Endometrium (tissue), 2 donors: ENCODE measurements around the gene USP53.
"Not testable (repeated sequence)": the region's sequence is repeated elsewhere in the genome, so short reads cannot be mapped to it uniquely, and the experiment has no call there.

ENCODE experiments used
- FAIRE-seq: peaks from 2 replicates; lab custom pipeline; 2012; peaks lifted over from hg19 to GRCh38; lab: Jason Lieb, UNC
- donor health status: control.
- donor health status: control.

USP53 gene

DNA sequence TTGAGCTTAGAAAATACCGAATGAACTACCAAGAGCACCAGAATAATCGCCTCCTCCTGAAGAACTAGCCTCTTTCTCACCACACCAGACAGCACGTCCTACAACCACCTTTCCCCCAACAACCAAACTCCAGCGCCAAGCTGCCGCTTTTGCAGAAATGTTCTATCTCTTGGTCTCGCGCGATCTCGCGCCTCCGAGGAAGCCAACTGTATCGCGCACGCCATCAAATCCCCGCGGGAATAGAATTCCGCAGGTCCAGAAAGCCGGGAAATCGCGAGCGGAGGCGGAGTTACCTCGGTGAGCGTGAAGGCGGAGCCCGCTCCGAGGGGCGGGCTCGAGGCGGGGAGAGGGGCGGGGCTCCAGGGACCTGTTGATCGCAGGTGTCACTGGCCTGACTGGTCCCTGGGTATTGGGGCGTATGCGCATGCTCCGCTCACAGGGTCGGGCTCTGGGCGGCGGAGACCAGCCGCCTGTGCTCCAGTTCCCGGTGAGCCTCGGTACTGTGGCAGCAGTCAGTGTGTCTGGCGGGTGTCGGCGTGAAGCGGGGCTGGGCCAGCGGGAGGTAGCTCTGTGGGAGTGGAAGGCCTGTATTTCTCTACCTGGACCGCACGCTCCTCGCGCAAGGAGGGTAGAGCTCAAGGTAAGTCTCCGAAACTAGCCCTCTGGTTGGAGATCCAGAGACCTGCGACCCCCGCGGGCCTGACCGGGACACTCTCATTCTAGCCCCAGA lies at the start of gene USP53:
Gene USP53 (plus strand): TSS at position 480 of the 730 bp plus-strand sequence. CDS start 27,047 bp downstream, outside the sequence.
- peak; percentile 96 for FAIRE-seq

DNA sequence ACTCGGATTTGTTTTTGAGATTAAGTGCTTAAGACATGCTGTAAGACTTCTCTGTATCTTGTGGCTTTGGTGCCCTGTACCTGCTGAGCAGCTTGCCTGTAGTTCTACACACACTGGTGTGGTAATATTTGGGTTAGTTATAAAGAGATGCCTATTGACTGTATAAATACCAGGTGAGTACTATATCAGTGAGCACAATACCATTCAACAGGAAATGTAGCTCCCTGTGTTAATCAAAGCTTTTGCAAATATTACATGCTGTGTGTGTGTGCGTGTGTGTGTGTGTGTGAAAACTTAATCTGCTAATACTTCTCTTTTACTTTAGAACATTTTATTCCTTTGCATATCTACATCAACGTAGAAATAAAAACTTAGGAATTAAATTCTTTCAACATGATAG lies 46.7 kb upstream of the USP53 start:
- FAIRE-seq: no peak

DNA sequence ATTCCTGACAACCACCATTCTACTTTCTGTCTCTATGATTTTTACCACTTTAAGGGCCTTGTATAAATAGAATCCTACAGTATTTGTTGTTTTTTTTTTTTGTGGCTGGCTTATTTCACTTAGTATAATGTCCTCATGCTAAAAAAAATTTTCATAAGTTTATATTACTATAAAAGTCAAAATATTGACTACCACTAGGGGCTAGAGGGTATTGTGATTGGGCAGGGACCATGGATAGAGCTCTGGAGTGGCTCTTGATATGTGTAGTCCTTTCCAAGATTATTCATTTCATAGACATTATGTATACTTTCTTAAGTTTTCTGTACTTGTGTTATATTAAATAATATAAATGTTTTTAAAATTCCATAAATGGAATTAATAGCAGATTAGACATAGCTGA lies 42.3 kb upstream of the USP53 start:
- no peak for FAIRE-seq

DNA sequence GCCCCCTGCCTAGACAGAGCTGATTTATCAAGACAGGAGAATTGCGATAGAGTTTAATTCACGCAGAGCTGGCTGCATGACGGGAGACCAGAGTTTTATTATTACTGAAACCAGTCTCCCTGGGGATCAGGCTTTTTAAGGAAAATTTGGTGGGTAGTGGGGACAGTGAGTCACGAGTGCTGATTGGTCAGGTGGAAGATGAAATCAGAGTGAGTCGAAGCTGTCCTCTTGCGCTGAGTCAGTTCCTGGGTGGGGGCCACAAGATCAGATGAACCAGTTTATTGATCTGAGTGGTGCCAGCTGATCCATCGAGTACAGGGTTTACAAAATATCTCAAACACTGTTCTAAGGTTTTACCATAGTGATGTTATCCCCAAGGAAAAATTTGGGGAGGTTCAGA lies 40.3 kb upstream of the USP53 start:
- FAIRE-seq: no peak

DNA sequence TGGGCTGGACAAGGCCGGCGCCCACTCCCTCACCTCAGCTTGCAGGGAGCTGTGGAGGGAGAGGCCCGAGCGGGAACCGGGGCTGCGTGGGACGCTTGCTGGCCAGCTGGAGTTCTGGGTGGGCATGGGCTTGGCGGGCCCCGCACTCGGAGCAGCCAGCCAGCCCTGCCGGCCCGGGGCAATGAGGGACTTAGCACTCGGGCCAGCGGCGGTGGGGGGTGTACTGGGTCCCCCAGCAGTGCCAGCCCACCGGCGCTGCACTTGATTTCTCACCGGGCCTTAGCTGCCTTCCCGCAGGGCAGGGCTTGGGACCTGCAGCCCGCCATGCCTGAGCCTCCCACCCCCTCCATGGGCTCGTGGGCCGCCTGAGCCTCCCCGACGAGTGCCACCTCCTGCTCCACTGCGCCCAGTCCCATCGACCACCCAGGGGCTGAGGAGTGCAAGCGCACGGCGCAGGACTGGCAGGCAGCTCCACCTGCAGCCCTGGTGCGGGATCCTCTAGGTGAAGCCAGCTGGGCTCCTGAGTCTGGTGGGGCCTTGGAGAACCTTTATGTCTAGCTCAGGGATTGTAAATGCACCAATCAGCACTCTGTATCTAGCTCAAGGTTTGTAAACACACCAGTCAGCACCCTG lies 38.7 kb upstream of the USP53 start:
- not testable (repeated sequence) for FAIRE-seq

DNA sequence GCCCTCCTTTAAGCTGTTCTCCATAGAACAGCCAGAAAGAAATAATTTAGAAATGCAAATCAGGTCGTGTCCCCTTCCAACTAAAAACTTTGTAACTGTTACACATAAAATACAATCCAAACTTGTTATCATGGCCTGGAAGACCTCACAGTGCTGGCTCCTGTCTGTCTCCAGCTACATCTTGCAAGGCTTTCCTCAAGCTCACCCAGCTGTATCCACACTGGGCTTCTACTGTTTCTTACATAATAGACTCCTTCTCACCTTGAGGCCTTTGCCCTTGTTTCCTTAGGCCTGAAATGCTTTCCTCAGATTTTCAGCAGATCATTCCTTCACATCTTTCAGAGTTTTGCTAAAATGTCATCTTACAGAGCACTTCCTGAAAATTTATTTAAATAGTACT lies 33.5 kb upstream of the USP53 start:
- FAIRE-seq: no peak

DNA sequence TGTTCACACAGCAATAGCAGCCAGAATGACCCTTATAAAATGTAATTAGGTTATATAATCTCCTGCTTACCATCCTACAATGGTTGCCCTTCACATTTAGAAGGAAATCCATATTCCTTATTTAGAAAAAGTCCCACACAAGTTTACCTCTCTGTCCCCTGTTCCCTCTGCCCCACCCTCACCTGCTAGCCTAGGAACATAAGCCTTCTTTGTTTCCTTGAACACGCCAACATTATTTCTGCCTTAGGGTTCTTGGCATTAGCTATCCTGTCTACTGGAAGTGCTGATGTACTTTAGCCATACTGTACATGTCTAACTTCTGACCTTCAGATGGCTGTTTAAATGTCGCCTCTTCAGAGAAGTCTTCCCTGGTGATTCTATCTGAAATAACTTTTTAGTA lies 28.4 kb upstream of the USP53 start:
- no peak for FAIRE-seq

DNA sequence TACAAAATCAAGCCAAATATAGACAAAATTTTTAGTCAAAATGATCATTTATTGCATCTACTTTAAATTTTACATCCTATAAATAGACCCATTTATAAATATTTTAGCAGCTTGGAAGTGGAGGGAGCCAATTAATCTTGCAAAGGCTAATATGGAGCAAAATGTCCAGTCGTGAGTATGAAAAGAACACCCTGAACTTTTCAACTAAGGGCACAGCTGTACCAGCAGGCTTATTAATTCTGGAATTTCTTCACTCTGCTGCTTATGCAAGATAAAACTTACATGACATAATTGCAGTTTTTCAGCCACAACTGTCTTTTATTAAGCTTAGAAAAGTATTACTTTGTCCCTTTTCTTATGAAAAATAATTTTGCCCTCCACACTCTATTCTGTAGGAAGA lies 22.9 kb upstream of the USP53 start:
- FAIRE-seq: no peak

DNA sequence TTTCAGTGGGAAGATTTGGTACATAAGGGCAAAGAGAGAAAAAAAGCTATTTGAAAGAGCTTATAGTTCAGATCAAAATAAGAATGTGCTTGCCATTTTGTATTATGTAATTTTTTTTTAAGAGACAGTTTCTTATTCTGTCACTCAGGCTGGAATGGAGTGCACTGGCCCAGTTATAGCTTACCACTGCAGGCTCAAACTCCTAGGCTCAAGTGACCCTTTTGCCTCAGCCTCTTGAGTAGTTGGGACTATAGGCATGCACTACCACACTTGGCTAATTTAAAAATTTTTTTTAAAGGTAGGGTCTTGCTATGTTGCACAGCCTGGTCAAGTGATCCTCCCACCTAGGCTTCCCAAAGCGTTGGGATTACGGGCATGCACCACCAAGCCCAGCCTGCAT lies 22.2 kb upstream of the USP53 start:
- FAIRE-seq: no peak

DNA sequence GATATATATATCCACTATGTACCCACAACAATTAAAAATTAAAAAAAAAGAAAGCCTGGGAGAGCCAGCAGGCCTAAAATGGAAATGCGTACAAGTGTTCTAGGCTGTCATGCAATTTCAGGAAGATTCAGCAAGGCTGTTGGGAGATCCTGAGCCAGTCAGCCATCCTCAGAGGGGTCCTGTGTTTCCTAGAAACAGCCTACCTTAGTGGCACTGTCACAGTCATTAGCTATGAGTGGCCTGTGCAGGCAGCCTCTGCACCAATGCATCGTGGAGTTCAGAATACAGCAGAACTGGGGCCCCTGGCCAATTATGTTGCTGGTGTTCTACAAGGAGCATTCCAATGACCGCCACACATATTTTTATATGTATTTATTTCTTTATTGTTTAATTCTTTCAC lies 21.0 kb upstream of the USP53 start:
- FAIRE-seq: no peak

DNA sequence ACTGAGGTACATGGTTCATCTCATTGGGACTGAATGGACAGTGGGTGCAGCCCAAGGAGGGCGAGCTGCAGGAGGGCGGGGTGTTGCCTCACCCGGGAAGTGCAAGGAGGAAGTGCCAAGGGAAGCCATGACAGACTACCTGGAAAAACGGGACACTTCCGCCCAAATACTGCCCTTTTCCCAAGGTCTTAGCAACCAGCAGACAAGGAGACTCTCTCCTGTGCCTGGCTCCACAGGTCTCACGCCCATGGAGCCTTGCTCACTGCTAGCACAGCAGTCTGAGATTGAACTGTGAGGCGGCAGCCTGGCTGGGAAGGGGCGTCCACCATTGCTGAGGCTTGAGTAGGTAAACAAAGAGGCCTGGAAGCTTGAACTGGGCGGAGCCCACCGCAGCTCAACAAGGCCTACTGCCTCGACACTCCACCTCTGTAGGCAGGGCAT lies 14.7 kb upstream of the USP53 start:
- no peak for FAIRE-seq

DNA sequence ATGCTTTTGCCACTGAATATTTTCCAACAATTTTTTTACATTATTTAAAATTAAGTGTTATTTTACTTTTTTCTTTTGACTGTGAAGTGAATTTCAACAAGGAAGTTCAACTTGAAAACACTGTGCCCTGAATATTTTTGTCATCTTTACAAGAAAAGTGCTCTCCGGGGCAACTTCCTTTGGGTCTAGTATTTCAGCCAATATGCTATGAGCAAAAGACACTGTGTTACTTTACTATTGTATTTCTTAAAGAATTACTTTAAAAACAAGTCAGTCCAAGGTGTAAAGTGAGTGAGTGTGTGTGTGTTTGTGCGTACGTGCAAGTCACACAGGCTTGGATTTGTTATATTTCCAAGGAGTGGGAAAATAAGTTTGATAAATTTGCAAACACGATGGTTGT lies 7.6 kb upstream of the USP53 start:
- FAIRE-seq: no peak

DNA sequence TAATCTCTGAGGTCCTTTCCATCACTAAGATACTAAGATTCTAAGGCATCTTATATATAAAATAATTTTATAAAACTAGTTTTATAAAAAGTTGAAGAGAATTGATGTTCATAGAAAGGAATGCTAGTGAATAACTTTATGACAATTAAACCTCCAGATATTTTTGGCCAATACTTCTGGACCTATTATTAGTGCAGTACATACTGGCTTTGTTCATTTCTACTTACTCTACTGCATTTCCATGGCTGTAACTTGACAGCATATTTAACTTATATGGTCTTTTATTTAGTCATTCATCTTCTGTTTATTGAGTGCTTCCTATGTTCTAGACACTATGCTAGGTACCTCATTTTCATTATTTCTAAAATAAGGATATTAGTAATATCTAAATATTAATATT lies 6.8 kb upstream of the USP53 start:
- no peak for FAIRE-seq

DNA sequence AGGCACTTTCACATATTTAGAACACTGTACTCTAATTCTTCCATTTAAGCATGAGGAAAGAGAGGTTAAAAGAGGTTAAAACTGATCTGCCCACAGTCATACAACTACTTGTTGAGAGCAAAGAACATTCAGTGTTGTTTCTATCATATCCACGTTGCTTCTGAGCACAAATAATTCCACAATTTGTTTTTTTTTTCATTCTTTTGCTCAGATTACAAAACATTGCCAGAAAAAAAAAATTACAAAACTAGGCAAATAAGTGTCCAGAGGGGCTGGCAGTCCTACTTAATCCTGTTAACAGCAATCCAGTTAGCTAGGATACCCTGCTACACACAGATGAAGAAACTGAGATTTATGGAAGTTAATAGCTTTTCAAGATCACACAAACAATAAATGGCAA lies 6.3 kb upstream of the USP53 start:
- no peak for FAIRE-seq

DNA sequence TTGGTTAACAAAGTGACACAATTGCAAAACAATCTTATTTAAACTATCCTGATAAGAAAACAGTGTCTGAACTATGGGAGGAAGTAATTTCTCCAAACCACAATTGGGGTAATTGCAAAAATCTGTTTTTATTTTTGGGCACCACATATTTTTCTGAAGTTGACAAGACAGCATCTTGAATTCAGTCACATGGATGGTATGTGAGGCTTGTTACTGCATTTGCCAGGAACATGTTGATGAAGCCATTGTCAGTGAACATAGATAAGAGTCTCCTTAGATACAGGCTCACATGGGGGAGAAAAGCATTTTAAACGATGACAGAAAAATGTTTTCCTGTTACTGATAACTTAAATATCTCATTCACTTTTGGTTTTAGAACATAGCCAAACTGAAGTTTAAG lies 5.5 kb upstream of the USP53 start:
- FAIRE-seq: no peak

DNA sequence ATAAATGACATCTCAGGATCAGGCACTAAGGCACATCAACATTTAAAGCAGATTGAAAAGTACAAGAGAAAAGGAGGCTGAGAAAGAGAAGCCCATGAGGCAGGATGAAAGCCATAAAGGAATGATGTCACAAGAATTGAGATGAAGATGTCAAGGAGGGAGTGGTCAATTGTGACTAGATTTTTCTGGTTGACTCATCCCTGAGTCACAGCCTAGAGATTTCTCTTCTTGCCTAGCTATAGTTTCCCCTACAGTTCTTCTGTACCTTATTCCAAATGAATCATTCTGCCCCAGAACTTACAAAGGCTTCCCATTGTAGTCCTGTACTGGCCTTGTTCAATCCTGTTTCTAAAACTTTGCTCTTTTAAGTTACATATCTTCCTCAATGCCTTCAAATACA lies 3.4 kb upstream of the USP53 start:
- FAIRE-seq: no peak

DNA sequence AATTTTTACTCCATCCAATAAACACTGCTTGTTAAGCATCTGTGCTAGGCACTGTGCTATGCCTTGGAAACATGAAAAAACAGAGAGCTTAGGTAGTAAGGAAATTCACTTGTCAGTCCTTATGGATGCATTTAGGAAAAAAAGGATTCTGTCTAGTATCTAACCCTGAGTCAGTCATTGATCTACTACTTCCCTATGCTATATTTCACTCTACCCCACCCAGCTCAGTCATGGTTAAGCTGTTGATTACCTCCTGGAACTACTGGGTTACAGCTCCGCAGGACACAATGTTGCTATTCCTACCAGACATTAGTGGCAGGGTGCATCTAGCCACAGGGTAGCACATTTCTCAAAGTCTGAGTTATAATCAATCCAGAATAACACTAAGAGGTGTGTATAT lies 2.9 kb upstream of the USP53 start:
- no peak for FAIRE-seq

DNA sequence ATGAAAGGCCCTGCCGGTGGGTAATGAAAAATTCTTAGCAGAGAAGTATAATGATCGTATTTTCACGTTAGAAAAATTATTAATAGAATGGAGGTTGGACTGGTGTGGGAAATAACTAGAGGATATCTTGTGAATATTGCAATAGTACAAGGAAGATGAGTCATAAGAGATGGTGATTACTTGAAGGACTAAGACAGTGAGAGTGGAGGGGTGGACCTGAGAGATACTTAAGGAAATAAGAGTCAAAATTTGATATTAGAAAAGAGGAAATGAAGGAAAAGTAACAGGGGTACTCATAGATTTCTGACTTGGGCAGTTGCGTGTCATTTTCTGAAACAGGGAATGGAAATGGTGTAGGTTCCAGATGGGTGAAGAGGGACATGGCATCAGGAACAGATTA lies 1.7 kb upstream of the USP53 start:
- FAIRE-seq: no peak

DNA sequence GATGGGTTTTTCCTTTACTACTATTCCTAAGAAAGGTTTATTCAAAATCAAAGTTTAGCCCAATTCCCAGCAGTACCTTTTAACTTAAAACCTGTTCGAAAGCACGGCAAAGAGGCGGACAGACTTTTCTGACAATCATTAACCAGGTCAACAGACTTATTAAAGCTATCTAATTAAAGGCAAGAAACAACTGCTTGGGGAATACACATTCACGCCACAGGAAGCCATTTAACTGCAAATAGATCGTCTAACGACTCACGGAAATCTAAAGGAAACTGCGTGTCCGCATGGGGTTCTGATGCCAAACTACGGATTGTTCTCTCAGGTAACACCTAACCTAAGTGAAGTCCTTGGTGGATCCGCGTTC lies 663 bp upstream of the USP53 start:
- FAIRE-seq: no peak

DNA sequence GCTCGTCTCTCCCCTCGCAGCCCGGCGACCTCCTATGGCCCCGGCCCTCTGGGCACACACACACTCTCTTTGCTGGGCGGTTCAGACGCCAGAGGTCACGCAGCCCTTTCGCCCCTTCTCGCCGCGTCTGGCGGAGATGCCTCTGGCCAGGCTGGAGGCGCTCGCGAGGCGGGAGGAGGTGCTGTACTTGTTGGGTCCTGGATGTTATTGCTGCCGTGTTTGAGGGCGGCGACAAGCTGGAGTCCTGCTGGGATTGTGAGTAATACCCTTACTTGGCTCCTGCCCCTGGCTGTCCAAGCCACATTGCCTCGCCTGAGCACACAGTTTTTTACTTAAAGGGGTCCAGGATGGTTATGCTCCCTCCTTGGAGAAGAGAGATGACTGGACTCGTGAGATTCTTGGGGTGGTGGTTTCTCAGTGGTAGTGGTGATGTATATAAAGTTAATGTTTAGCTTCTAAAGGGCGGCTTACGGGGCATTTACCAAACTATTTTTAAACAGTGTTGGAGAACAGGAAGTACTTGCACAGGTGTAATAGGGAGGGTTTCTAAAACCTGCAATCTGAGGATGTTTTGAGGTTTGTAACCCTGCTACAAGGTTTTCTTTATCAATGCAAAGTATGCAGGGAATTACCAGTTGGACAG lies 572 bp downstream of the USP53 start:
- FAIRE-seq: peak; percentile 33

DNA sequence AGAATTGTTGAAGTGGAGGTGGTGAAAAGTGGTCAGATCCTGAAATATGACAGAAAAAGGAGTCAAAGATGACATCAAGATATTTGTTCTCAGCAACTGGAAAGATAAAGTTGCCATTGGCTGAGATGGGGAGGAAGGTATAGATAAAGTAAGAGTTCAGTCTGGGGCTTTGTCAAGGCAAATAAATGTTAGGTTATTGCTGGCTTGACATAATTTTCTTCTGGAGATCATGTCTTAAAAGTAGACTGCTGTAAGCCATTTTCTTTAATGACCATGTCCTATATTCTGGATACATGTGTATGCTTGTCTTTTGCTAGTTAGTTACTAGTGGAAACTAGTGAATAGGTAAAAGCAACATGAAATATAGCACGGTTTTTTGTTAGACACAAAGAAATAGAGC lies 5.6 kb downstream of the USP53 start:
- no peak for FAIRE-seq

DNA sequence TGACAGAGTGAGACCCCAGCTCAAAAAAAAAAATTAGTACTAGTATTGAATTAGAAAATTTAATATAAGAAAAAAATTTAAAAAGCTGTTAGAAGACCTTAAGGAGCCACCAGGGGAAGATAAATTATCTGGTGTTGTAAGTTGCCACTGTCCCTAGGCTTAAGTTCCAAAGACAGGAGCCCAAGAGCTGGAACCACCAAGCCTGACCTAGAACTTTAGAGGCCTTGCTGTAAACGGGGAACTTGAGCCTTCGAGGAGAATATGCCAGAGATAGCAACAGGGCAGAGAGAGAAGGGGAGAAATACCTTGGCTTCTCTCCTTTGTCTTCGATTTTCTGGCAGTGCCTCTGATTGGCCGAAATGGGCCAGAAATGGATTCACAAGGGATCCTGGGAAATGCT lies 8.9 kb downstream of the USP53 start:
- no peak for FAIRE-seq

DNA sequence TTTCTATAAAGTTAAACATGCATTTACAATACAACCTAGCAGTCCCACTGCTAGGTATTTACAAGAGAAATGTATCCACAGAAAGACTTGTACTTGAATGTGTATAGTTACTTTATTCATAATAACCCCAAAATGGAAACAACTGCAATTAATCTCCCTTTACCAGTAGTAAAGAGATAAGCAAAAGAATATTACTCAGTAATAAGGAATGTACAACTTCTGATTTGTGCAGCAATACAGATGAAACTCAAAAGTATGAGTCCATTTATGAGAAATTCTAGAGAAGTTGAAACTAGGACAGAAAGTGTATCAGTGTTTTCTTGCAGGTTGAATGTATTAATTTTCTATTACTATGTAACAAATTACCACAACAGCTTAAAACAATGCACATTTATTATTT lies 15.2 kb downstream of the USP53 start:
- FAIRE-seq: no peak

DNA sequence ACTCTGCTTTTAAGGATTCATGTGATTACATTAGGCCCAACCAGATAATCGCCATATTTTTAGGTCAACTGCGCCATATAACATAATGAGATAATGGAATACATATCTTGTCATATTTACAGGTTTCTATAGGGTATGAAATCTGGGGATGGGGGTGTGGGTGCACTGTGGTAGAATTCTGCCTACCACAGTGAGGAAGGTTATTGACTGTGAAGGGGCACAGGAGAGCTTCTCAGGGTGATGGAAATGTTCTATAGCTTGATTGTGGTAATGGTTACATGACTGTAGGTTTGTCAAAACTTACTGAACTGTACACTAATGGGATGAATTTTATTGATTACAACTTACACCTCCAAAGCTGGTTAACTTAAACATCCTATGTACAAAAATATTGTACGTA lies 15.9 kb downstream of the USP53 start:
- no peak for FAIRE-seq
